SH-SY5Y (cell line): ENCODE measurements around the gene CCDC170.

Experiments
- GATA2 ChIP-seq: IDR thresholded peaks from 2 replicates; pipeline ENCODE4 v1.6.1; 2011; ENCODE audit warnings: mild to moderate bottlenecking, low read depth, low read length
- GATA3 ChIP-seq: IDR thresholded peaks from 2 replicates; pipeline ENCODE4 v1.6.1; 2011; ENCODE audit warnings: low read depth, mild to moderate bottlenecking, low read length, moderate library complexity

- TF ChIP-seq GATA2: no peak
- no peak for TF ChIP-seq GATA3
Measured at GRCh38 chr6:151553416-151554165, 59.8 kb downstream of the CCDC170 start.
